GM12878 (cell line): ENCODE data around the gene CCDC117. TPM values are rescaled to one million over a fixed set of nuclear protein-coding genes. Genes with fewer than 3 reads are reported as not detected.

Experiments
- ATF3 ChIP-seq: IDR thresholded peaks from 2 replicates; pipeline ENCODE4 v1.6.1; 2011; ENCODE audit warnings: low read depth, mild to moderate bottlenecking, low read length, moderate library complexity, borderline replicate concordance; ENCODE audit errors: extremely low read depth
- BCL3 ChIP-seq: IDR thresholded peaks from 2 replicates; pipeline ENCODE4 v1.6.1; 2011; ENCODE audit warnings: borderline replicate concordance, low read depth, mild to moderate bottlenecking, moderate library complexity, low read length; ENCODE audit not compliant: insufficient read depth, poor library complexity, severe bottlenecking
- BRCA1 ChIP-seq: IDR thresholded peaks from 2 replicates; pipeline ENCODE4 v1.6.1; 2011; ENCODE audit warnings: low read depth, low read length, improper control_type of control experiment
- HDAC6 ChIP-seq: fragments of 200-600 bp; sonication (generic); IDR thresholded peaks from one replicate; pipeline ENCODE4 v1.8.0; 2017; ENCODE audit warnings: antibody characterized with exemption; ENCODE audit not compliant: unreplicated experiment
- KAT2A ChIP-seq: conservative IDR thresholded peaks from 2 replicates; pipeline ENCODE4 v1.6.1; 2011; ENCODE audit warnings: low read depth, low read length; ENCODE audit not compliant: control insufficient read depth
- LARP7 ChIP-seq: fragments of 450-650 bp; IDR thresholded peaks from 2 replicates; pipeline ENCODE4 v1.6.1; 2017; ENCODE audit warnings: mild to moderate bottlenecking
- POLR2A ChIP-seq: IDR thresholded peaks from 2 replicates; pipeline ENCODE4 v1.6.1; 2011; ENCODE audit warnings: low read depth, mild to moderate bottlenecking, low read length
- REST ChIP-seq: IDR thresholded peaks from 2 replicates; pipeline ENCODE4 v1.6.1; 2012; ENCODE audit warnings: mild to moderate bottlenecking, low read depth, low read length
- RFX5 ChIP-seq: IDR thresholded peaks from 2 replicates; pipeline ENCODE4 v1.6.1; 2011; ENCODE audit warnings: low read depth, low read length, improper control_type of control experiment
- SIX5 ChIP-seq: IDR thresholded peaks from 2 replicates; pipeline ENCODE4 v1.6.1; 2011; ENCODE audit warnings: mild to moderate bottlenecking, low read depth, low read length, moderate library complexity; ENCODE audit not compliant: severe bottlenecking
- SP1 ChIP-seq: IDR thresholded peaks from one replicate; pipeline ENCODE4 v1.6.1; 2011; ENCODE audit warnings: low read depth, low read length
- SPI1 ChIP-seq: IDR thresholded peaks from 2 replicates; pipeline ENCODE4 v1.6.1; 2011; ENCODE audit warnings: low read depth, mild to moderate bottlenecking, low read length, moderate library complexity, borderline replicate concordance; ENCODE audit not compliant: insufficient read depth
- SRF ChIP-seq, 2 experiments: IDR thresholded peaks; 2 replicates each; pipeline ENCODE4 v1.6.1; 2011; ENCODE audit warnings: low read depth in 2 of 2, low read length in 2 of 2, mild to moderate bottlenecking in 1 of 2, moderate library complexity in 1 of 2
- TARDBP ChIP-seq: IDR thresholded peaks from 2 replicates; pipeline ENCODE4 v1.6.1; 2016; ENCODE audit warnings: borderline replicate concordance
- TCF3 ChIP-seq: IDR thresholded peaks from 2 replicates; pipeline ENCODE4 v1.6.1; 2012; ENCODE audit warnings: low read depth, mild to moderate bottlenecking, low read length, borderline replicate concordance; ENCODE audit not compliant: insufficient read depth
- YBX1 ChIP-seq: fragments of 450-650 bp; IDR thresholded peaks from 2 replicates; pipeline ENCODE4 v1.6.1; 2016; ENCODE audit warnings: antibody characterized with exemption
- ZNF384 ChIP-seq: IDR thresholded peaks from 2 replicates; pipeline ENCODE4 v1.6.1; 2012; ENCODE audit warnings: low read depth, mild to moderate bottlenecking, low read length, improper control_type of control experiment, borderline replicate concordance
- polyA plus RNA-seq, 11 experiments: library from polyadenylated mRNA; depleted of rRNA in 4 of 11; unstranded in 6 of 11; stranded (reverse) in 5 of 11; fragments of >200 nt; fragmentation: Nextera tagmentation in 4 of 11; fragmentation: Illumina TruSeq in 1 of 11; extraction: Ambion mirVana in 4 of 11; extraction: Trizol in 1 of 11; gene quantifications; 1 replicate in 1 of 11; 2 replicates in 10 of 11; pipeline versions ENCODE4 v1.2.1 to v1.2.3, GENCODE V29; 2011 to 2016; ENCODE audit warnings: inconsistent platforms in 2 of 11, missing spikeins in 2 of 11, low read depth in 1 of 11
- total RNA-seq, 4 experiments: library from RNA; depleted of rRNA in 3 of 4; stranded (reverse); fragments of >200 nt in 3 of 4; fragmentation: Illumina TruSeq in 1 of 4; extraction: Trizol in 1 of 4; gene quantifications; 2 replicates each; pipeline versions ENCODE4 v1.2.1 to v1.2.3, GENCODE V29; 2013 to 2021
- TF ChIP-seq, protein P1 (sequence below): IDR thresholded peaks from 2 replicates; pipeline ENCODE4 v1.6.1; 2012; ENCODE audit warnings: low read depth, low read length, improper control_type of control experiment
- TF ChIP-seq, protein P2 (sequence below), 3 experiments: IDR thresholded peaks in 2 of 3; conservative IDR thresholded peaks in 1 of 3; 2 replicates each; pipeline ENCODE4 v1.5.1; 2011; ENCODE audit warnings: low read depth in 3 of 3, low read length in 3 of 3, mild to moderate bottlenecking in 3 of 3, control low read depth in 2 of 3, moderate library complexity in 2 of 3, inconsistent platforms in 1 of 3, mixed read lengths in 1 of 3; ENCODE audit not compliant: control insufficient read depth in 2 of 3, insufficient read depth in 1 of 3; ENCODE audit errors: extremely low read depth in 1 of 3

The CCDC117 gene
- total and polyA plus RNA-seq, 10 of the 15 experiments (the other 5 are each of a cell fraction or from before 2014, with no cell fraction given), result 6.3 to 32.2 (median 20.6) TPM

GRCh38 chr22:28819253-28820096 is 47.0 kb downstream of the CCDC117 start (continued):
- TF ChIP-seq ATF3 (no peak), RFX5 (no peak), LARP7 (no peak), POLR2A (no peak), SP1 (no peak), REST (no peak), HDAC6 (no peak), TARDBP (no peak), SIX5 (no peak), ZNF384 (peak; percentile 20; the same call in 1 of the 2 replicates), YBX1 (no peak), BRCA1 (no peak), BCL3 (no peak), SPI1 (peak; percentile 15; the same call in 1 of the 2 replicates), KAT2A (no peak), SRF (IDR thresholded peaks at IDR 0.05; ENCODE audit: low read depth in 2 of 2, low read length in 2 of 2) (no peak), TCF3 (no peak)
- TF ChIP-seq, protein P1, sequence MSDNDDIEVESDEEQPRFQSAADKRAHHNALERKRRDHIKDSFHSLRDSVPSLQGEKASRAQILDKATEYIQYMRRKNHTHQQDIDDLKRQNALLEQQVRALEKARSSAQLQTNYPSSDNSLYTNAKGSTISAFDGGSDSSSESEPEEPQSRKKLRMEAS, result no peak
- TF ChIP-seq, protein P2, sequence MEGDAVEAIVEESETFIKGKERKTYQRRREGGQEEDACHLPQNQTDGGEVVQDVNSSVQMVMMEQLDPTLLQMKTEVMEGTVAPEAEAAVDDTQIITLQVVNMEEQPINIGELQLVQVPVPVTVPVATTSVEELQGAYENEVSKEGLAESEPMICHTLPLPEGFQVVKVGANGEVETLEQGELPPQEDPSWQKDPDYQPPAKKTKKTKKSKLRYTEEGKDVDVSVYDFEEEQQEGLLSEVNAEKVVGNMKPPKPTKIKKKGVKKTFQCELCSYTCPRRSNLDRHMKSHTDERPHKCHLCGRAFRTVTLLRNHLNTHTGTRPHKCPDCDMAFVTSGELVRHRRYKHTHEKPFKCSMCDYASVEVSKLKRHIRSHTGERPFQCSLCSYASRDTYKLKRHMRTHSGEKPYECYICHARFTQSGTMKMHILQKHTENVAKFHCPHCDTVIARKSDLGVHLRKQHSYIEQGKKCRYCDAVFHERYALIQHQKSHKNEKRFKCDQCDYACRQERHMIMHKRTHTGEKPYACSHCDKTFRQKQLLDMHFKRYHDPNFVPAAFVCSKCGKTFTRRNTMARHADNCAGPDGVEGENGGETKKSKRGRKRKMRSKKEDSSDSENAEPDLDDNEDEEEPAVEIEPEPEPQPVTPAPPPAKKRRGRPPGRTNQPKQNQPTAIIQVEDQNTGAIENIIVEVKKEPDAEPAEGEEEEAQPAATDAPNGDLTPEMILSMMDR (IDR thresholded peaks at IDR 0.05 in 2 of 3, conservative IDR thresholded peaks at IDR 0.05 in 1 of 3; ENCODE audit: control insufficient read depth in 2 of 3, extremely low read depth in 1 of 3, insufficient read depth in 1 of 3, low read depth in 3 of 3, low read length in 3 of 3), result no peak
